HG02970 (cell line): ENCODE data around the gene TRAF3IP3.

Experiments
- ATAC-seq: cut with Tn5 transposase; IDR thresholded peaks from one replicate; pipeline ENCODE4 v1.9.1; 2021; ENCODE audit warnings: mild to moderate bottlenecking, moderate library complexity, moderate number of reproducible peaks; ENCODE audit not compliant: unreplicated experiment, low FRiP score

Gene TRAF3IP3

GRCh38 chr1:209755926-209756614, at the start of gene TRAF3IP3:
Gene TRAF3IP3 (plus strand): TSS chr1:209756053. CDS start chr1:209760040, 3,987 bp downstream.
- ATAC-seq, result peak; percentile 65

- no peak for ATAC-seq
These were observed 49.2 kb upstream of the TRAF3IP3 start for GRCh38 chr1:209706622-209707021.

- no peak for ATAC-seq
These were observed 48.5 kb upstream of the TRAF3IP3 start for GRCh38 chr1:209707308-209707707.

GRCh38 chr1:209708297-209708696, 47.6 kb upstream of the TRAF3IP3 start:
- no peak for ATAC-seq

GRCh38 chr1:209710093-209710492, 45.8 kb upstream of the TRAF3IP3 start:
- no peak for ATAC-seq

GRCh38 chr1:209710847-209711246, 45.0 kb upstream of the TRAF3IP3 start:
- no peak for ATAC-seq

- ATAC-seq, result no peak
These were observed 41.5 kb upstream of the TRAF3IP3 start for GRCh38 chr1:209714338-209714737.

GRCh38 chr1:209715314-209715713, 40.5 kb upstream of the TRAF3IP3 start:
- ATAC-seq, result no peak

GRCh38 chr1:209717818-209718217, 38.0 kb upstream of the TRAF3IP3 start:
- ATAC-seq, result no peak

- no peak for ATAC-seq
These were observed 35.5 kb upstream of the TRAF3IP3 start for GRCh38 chr1:209720326-209720725.

- no peak for ATAC-seq
These were observed 35.0 kb upstream of the TRAF3IP3 start for GRCh38 chr1:209720826-209721225.

- no peak for ATAC-seq
These were observed 34.5 kb upstream of the TRAF3IP3 start for GRCh38 chr1:209721323-209721722.

GRCh38 chr1:209723265-209723664, 32.6 kb upstream of the TRAF3IP3 start:
- ATAC-seq, result no peak

GRCh38 chr1:209723756-209724693, 31.8 kb upstream of the TRAF3IP3 start:
- ATAC-seq, result no peak

- ATAC-seq, result no peak
These were observed 28.6 kb upstream of the TRAF3IP3 start for GRCh38 chr1:209727286-209727685.

GRCh38 chr1:209727785-209728184, 28.1 kb upstream of the TRAF3IP3 start:
- ATAC-seq, result no peak

- ATAC-seq, result no peak
These were observed 27.4 kb upstream of the TRAF3IP3 start for GRCh38 chr1:209728466-209728865.

- ATAC-seq, result no peak
These were observed 26.4 kb upstream of the TRAF3IP3 start for GRCh38 chr1:209729436-209729835.

- no peak for ATAC-seq
These were observed 23.1 kb upstream of the TRAF3IP3 start for GRCh38 chr1:209732725-209733124.

- no peak for ATAC-seq
These were observed 22.3 kb upstream of the TRAF3IP3 start for GRCh38 chr1:209733409-209734192.
